Left colon (tissue), 2 donors: ENCODE results near the gene GGTLC2. TPM values are rescaled to one million over a fixed set of nuclear protein-coding genes. Genes with fewer than 3 reads are reported as not detected.
"Not testable (repeated sequence)": the region's sequence is repeated elsewhere in the genome, so short reads cannot be mapped to it uniquely, and the experiment has no call there.

Experiments used
- ATAC-seq: fragments of 200-7000 bp; cut with Tn5 transposase; one replicate; pipeline ENCODE4 v1.9.1; 2020; ENCODE audit warnings: mild to moderate bottlenecking, moderate library complexity
- DNase-seq, 2 donors: peaks; one replicate each; pipeline ENCODE4 v3.0.0-alpha.2; 2020
- intact Hi-C, 2 donors: fragments of 100-400 bp; cut with DNase I in 1 of 2; cut with micrococcal nuclease in 1 of 2; formaldehyde crosslinking; loops; one replicate each; pipeline versions ENCODE4 v1.11.2 to v1.14.0; 2022; cut with DNase I, micrococcal nuclease
- long read RNA-seq: library from polyadenylated mRNA; unstranded; transcript quantifications from one replicate; pipeline ENCODE4 v2.0.0, GENCODE V29; 2021
- total RNA-seq, 2 donors: library from RNA; stranded (reverse); fragmentation: NEBNext Ultra II Directional; extraction: Animal tissue kit (Norgen Biotek cat#: 25700); gene quantifications; one replicate each; pipeline ENCODE4 v1.2.1, GENCODE V29; 2021
- donor health status: DM: no; HTN: no; CAD: no.
- donor health status: DM: yes; HTN: yes; CAD: no.

The GGTLC2 gene
- under 1 TPM in 1 of 2 donors, not detected in 1; 0.45 TPM for total RNA-seq
- long read RNA-seq = 0 reads

DNA sequence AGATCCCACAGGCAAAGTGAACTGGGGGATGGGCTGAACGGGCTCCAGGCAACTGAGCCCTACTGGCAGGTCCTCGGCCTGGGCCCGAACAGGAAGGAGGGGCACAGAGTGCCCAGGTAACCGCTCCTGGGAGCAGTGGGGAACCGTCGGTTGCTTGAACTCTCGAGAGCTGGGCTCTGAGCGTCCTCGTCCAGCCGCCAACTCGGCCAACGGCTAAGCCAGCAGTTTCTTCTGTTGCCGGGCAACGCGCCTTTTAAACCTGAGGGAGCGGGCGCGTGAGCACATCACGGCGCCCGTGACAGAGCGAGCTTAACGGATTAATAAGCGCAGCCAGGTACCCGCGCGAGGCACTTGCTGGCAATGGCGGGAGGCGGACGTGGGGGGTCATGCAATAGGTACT lies at the start of gene GGTLC2:
TSS of gene GGTLC2 (plus strand) at position 301 of the 400 bp plus-strand sequence. CDS start 1,732 bp downstream, outside the sequence.
- intact Hi-C loops, ATAC-seq, DNase-seq: not testable (repeated sequence)

DNA sequence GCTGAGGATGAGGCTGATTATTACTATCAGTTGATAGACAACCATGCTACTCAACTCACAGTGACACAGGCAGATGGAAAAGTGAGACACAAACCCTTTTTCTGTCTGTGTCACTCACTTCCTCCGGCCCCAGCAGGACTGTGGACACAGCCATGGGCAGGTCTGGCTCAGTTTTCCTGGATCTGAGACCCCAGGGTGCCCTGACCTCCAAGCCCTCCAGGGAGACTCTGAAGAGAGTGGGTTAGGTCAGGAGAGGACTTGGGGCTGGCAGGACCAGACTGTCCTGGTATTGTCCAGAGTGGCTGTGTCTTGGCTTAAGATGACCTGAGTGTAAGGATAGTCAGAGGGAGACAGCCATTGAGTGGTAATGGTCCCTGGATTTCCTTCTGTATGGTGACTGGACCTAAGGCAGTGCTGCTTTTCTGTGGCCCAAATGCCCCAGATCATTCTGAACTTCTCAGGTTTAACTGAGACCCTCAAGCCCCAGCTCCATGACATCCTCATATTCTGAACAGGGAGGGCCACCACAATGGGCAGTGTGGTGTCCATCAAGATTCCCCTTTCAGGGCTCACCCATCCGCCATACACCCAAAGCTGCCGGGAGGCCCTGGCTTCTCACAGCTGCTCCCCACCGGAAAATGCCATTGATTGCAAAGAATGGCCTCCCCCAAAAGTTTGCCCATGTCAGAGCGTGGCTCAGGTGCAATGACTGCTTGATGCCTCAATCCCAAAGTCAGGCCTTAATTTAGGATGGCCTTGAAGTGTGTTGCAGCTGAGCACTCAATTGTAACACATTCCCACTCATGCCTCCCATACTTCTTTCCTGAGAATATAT lies 49.2 kb upstream of the GGTLC2 start:
- intact Hi-C loops = no loop called here

GRCh38 chr22:22598144-22598543 lies 46.3 kb upstream of the GGTLC2 start:
- no peak for DNase-seq
- intact Hi-C loops = no loop called here
- ATAC-seq = no peak

More for the DNA sequence above, 49.2 kb upstream of the GGTLC2 start:
- ATAC-seq (no peak), DNase-seq (no peak)

GRCh38 chr22:22599248-22599647 lies 45.2 kb upstream of the GGTLC2 start:
- no peak for ATAC-seq
- no peak for DNase-seq
- intact Hi-C loops = no loop called here

DNA sequence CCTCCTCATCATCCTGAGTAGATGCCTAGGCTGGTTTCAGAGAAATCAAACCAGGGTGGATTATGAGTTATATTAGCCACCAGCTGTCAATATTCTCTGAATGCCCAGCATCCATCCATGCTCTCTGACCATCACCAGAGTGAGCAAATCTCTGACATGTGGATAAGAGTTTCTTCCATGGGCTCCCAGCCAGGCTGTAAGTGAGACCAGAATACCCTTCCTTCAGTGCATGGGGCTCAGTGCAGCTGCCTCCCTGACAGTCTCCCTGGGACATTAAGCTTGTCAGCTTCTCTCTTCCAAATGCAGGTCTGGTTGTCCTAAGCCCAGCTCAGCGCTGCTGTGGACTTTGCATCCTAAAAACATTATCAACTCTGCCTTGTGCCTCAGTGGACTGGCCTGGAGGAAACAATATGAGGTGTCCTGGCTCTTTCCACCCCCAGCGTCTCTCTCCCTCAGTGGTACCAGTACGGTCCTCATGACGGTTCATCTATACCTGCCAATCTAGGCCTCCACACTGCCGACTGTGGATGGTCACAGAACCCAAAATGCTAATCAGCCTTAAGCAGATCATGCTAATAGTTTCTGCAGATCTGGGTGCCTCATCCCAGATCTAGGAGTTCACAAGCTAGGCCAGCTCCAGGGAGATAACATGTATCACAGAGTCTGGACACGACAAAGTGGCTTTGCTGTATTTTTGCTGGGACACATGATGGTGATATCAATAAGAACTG lies 43.7 kb upstream of the GGTLC2 start:
- ATAC-seq = no peak
- no peak for DNase-seq
- intact Hi-C loops = no loop called here

GRCh38 chr22:22603470-22603947 lies 40.9 kb upstream of the GGTLC2 start:
- intact Hi-C loops = no loop called here
- no peak for ATAC-seq

GRCh38 chr22:22604326-22605073 lies 39.9 kb upstream of the GGTLC2 start:
- DNase-seq (no peak), ATAC-seq (no peak)
- intact Hi-C loops = no loop called here

More at GRCh38 chr22:22603470-22603947, 40.9 kb upstream of the GGTLC2 start:
- no peak for DNase-seq

DNA sequence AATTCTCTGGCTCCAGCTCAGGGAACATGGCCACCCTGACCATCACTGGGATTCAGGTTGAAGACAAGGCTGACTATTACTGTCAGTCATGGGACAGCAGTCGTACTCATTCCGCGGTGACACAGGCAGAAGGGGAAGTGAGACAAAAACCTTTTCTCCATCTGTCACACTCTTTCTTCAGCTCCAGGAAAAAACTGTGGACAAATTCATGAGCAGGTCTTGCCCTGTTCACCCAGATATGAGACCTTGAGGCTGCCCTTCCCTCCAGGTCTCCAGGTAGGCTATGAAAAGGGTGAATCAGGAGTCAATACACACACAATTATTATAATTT lies 39.4 kb upstream of the GGTLC2 start:
- intact Hi-C loops = no loop called here
- ATAC-seq (no peak), DNase-seq (no peak)

- ATAC-seq, intact Hi-C loops: not testable (repeated sequence)
Observed at GRCh38 chr22:22608022-22608421, 36.4 kb upstream of the GGTLC2 start.

DNA sequence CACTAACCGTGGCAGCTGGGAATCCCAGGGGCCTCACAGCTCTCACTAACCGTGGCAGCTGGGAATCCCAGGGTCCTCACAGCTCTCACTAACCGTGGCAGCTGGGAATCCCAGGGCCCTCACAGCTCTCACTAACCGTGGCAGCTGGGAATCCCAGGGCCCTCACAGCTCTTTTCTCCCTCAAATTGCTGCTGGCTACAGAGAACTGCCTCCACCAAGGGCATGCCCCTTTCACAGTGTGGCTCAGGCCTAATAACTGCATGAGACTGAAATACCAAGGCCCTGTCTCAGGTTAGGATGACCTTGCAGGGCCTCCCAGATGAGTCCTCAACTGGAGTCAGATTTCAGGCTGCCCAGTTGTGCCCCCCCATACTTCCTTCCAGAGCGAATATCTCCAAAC lies 35.1 kb upstream of the GGTLC2 start:
- ATAC-seq (no peak), DNase-seq (no peak)
- intact Hi-C loops = no loop called here

More at GRCh38 chr22:22608022-22608421, 36.4 kb upstream of the GGTLC2 start:
- DNase-seq = not testable (repeated sequence)

- intact Hi-C loops = no loop called here
- ATAC-seq (no peak), DNase-seq (no peak)
Observed at GRCh38 chr22:22612516-22612915, 31.9 kb upstream of the GGTLC2 start.

DNA sequence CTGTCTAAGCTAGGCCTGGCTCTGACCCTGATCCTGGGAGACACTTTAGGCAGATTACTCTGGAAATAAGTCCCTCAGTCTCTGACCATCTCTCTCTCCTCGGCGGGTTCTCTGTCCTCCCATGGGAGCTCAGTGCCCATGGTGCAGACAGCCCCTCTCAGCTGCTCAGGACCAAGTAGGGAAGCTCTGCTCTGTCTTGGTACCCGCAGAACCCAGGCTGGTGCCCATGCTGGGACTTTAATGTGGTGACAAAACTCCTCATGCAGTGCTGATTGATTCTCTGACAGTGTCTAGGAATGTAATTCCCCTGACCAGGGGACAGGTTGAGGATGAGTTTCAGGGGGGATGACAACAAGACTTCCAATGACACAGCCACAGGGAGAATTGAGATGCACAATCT lies 30.3 kb upstream of the GGTLC2 start:
- DNase-seq (no peak), ATAC-seq (no peak)
- intact Hi-C loops = no loop called here

DNA sequence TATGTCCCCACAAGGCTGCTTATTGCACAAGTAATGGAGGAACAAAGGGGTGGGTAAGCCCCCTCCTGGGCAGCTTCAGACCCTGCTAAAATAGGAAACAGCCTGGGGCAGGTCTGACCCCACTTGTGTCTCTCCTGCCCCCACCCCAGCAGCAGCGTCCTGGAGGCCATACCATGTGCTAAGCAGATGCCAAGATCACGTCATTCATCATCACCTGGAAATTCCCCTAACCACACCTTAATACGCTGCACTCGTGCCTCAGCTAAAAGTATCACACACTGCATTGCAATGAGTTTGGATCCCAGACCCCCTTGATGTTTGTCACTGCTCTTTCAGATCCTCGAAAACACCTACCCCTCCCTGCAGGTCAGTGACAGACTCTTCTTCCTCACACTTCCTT lies 27.8 kb upstream of the GGTLC2 start:
- intact Hi-C loops = no loop called here
- DNase-seq (no peak), ATAC-seq (no peak)

DNA sequence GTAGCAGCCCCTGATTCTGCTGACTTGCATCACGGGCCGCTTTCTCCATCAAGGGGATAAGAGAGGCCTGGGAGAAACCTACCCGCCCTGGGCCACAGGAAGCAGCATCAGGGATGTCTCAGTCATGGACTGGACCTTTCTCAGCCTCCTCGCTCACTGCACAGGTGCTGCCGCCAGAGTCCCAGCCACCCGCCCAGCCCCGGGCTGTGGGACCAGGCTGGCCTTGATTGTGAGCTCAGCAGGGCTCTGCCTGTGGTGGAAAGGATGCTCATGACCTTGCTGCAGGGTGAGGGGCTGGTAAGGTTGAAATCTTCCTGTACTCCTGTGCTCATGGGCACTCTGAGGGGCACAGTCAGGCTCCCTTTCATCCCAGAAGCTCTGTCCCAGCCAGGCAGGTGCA lies 26.0 kb upstream of the GGTLC2 start:
- intact Hi-C loops = no loop called here
- DNase-seq = no peak
- no peak for ATAC-seq

GRCh38 chr22:22618923-22619322 lies 25.5 kb upstream of the GGTLC2 start:
- ATAC-seq (no peak), DNase-seq (no peak)
- intact Hi-C loops = no loop called here

DNA sequence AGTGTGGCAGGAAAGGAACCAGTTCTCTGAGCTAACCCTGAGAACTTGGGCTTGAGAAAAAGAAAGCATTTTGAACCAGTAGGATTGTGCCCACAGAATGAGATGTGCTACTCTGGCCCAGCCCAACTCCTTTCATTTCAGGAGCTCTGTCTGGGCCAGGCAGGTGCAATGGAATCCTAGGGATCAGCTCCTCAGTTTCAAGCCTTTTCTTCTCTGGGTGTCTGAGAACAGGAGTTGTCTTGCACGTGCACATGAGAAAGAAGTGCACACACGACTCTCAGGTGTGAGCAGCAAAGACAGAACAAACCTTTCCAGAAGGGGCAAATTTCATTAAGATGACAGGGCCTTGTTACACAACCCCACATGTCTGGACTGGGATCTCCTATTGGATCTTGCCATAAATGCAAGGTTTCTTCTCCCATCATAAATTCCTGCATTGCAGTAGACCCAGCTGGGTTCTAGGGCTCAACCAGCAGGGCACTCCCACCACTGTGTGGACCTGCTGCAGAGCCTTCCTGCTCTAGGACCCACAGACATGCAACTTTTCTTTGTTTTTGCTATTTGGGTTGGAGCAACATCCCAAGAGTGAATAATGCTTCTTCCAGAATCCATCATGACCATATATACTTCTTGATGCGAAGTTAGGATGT lies 24.5 kb upstream of the GGTLC2 start:
- no peak for ATAC-seq
- intact Hi-C loops = no loop called here
- no peak for DNase-seq

GRCh38 chr22:22628546-22629495 lies 15.6 kb upstream of the GGTLC2 start:
- DNase-seq, ATAC-seq, intact Hi-C loops: not testable (repeated sequence)

DNA sequence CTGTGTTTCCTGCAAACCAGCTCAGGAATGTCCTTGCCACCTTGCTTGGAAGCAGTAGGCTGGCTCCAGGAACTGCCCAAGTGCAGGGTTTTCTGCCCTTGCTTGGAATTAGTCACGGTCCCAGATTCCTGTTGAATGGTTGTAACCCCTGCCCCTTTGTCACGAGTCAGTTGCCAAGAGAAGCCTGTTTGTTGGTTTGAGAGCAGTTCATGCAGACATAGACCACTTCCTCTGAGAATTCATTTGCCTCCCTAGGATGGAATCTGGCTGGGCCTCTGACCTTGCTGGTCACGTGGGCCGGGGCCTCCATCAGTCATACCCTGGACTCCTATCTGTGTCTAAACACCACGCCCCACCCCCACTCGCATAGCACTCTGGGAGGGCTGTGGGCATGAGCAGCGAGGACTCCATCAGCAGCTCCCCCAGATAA lies 13.2 kb upstream of the GGTLC2 start:
- DNase-seq, ATAC-seq, intact Hi-C loops: not testable (repeated sequence)
